HCEC 1CT (cell line): ENCODE results near the gene AQP6.

ENCODE experiments used
- DNase-seq: peaks from one replicate; pipeline ENCODE4 v3.0.0-alpha.2; 2017

The AQP6 gene

GRCh38 chr12:49972641-49973360 is at the start of gene AQP6:
Gene AQP6 (plus strand): TSS chr12:49972947. CDS start chr12:49973174, 227 bp downstream.
- DNase-seq, result no peak

GRCh38 chr12:49923035-49923644 is 49.6 kb upstream of the AQP6 start:
- no peak for DNase-seq

DNA sequence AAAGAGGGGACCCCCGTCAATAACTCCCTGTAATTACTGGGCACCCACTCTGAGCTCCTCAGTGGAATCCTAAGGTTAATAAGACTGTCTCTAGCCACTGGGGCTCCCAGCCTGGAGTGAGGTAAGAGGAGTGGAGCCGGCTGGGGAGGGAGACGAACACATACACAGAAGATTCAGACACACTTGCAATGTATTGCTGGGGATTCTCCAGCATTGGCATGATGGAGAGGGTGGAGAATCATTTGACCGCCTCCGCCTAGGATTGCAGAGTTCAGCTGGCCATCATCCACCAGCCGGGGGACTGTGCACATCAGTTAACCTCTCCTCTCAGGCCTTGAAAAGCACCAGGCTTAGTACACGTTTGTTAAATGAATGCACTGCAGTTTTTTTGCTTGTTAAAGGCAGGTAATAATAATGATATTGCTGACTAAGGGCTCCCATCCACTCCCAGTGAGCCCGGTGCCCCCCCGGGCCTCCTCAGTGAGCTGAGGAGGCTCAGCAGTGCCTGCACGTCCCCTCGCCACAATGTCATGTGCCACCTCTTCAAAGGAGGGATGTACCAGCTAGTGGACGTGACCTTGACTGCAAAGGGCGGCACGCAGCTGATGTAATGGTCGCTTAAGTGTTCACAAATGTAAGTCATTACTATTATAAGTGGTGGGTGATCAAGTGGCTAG is 48.7 kb upstream of the AQP6 start:
- DNase-seq, result no peak

GRCh38 chr12:49924628-49925246 is 48.0 kb upstream of the AQP6 start:
- DNase-seq, result no peak

- no peak for DNase-seq
Measured at GRCh38 chr12:49925433-49926204, 47.1 kb upstream of the AQP6 start.

DNA sequence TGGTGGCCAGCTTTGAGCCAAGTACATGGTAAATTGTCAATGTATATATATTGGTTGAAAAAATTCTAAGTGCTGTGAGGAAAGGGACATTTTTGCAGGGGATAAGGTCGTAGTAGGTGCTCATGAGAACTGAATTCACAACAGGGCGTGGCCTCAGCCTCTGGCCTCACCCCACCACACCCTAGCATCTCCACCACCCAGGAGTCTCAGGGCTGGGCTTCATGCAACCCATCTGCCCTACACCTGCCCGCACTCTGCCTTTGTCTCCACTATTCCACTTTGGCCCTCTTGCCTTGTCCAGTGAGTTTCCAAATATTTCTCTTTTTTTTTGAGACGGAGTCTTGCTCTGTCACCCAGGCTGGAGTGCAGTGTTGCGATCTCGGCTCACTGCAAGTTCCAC is 44.3 kb upstream of the AQP6 start:
- DNase-seq, result no peak

- no peak for DNase-seq
Measured at GRCh38 chr12:49929581-49929980, 43.2 kb upstream of the AQP6 start.

DNA sequence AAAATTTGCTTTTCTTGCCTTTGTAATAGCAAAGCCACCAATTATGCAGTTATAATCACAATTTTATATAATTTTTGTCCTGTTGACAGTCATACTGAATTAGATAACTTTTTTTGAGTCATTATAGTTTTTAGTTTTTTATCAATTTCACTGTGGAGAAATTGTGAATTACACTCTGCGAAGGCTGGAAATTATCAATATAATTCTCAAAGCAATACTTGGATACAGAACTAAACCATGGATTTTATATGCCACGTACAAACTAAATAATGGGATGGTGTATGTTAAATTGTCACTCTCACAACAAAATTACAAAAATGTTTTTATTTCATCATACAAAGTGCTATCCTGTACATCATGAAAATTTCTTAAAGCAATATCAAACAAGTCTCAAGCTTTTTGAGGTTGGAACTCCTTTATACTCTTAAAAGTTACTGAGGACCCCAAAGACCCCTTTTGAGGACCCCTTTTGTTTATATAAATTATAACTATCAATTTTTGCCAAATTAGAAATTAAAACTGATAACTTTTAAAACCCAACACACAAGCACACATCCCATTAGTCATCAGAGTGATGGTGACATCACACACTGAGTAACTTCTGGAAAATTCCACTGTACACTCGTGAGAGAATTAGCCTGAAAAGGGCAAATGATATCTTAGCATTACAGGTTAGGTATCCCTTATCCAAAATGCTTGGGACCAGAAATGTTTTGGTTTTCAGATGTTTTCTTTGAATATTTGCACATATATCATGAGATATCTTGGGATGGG is 42.0 kb upstream of the AQP6 start:
- DNase-seq, result peak; percentile 56

DNA sequence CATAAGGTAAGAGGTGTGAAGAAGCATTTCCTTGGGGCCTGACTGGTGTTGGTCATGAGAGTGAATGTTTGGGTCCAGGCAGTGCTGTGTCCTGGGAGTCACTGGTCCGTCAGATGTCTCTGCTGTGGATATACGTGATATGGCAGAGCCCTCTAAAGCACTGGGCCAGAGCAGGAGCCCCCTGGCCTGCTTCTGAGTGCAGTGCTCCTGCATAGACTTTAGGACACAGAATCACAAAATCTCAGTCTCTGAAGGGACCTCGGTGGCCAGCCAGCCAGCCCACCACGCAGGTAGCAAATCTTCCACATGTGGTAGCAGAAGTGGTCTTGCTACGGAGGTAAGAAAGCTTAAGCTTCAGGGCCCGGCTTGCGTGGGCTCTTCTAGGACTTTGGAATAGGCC is 40.7 kb upstream of the AQP6 start:
- no peak for DNase-seq

DNA sequence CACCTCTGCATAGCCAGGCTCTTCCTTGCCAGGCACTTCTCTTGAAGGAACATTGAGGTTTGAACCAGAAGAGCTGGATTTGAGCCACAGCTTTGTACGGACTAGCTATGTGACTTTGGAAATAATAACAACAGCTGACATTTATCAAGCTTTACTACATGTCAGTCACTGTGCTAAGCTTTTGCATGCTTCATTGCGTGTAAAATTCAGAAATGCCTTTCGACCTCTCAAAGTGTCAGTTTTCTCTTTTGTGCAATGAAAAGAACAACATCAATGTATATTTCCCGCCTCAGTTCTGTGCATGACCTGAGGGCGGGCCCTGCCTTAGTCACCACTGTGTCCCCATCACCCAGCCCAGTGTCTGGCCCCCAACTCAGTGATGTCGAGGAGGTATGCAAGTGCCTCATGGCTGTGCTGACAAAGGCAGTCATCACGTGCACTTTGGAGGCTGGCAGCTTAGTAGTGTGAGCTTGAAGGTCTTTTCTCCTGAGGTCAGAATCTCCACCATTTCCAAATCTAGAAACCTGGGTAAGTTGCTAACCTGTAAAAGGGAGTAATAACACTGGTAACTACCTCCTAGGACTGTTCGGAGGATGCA is 40.1 kb upstream of the AQP6 start:
- DNase-seq, result no peak

GRCh38 chr12:49933796-49934195 is 39.0 kb upstream of the AQP6 start:
- peak; percentile 14 for DNase-seq

DNA sequence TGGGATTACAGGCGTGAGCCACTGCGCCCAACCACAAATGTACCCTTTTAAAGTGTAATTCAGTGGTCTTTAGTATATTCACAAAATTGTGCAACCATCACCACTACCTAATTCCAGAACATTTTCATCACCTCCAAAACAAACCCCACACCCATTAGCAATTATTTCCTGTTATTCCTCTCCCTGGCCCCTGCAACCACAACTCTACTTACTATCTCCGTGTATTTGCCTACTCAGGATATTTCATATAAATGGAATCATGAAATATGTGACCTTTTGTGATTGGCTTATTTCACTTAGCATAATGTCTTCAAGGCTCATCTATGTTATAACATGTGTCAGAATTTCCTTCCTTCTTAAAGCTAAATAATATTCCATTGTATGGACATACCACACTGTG is 38.2 kb upstream of the AQP6 start:
- DNase-seq, result no peak

- no peak for DNase-seq
Measured at GRCh38 chr12:49936925-49937324, 35.8 kb upstream of the AQP6 start.

GRCh38 chr12:49937639-49938300 is 35.0 kb upstream of the AQP6 start:
- DNase-seq, result no peak

DNA sequence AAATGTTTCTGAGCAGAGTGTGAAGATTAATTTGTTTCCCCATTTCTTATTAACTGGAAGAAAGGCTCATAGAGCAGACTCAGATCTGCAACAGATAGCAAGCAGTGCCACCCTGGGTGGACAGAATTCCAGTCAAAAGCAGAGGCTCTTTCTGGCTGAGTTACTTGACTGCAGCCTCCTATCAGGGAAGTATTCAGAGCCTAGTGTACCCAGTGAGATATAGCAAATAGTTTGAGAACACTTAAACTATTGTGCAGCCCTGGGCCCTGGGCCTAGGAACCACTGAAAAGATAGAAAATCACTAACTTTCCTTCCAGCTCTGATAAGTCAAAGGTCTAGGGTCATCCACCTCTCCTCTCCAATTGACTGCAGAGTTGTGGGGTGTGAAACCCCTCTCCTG is 33.4 kb upstream of the AQP6 start:
- no peak for DNase-seq

GRCh38 chr12:49939707-49940106 is 33.0 kb upstream of the AQP6 start:
- DNase-seq, result no peak

DNA sequence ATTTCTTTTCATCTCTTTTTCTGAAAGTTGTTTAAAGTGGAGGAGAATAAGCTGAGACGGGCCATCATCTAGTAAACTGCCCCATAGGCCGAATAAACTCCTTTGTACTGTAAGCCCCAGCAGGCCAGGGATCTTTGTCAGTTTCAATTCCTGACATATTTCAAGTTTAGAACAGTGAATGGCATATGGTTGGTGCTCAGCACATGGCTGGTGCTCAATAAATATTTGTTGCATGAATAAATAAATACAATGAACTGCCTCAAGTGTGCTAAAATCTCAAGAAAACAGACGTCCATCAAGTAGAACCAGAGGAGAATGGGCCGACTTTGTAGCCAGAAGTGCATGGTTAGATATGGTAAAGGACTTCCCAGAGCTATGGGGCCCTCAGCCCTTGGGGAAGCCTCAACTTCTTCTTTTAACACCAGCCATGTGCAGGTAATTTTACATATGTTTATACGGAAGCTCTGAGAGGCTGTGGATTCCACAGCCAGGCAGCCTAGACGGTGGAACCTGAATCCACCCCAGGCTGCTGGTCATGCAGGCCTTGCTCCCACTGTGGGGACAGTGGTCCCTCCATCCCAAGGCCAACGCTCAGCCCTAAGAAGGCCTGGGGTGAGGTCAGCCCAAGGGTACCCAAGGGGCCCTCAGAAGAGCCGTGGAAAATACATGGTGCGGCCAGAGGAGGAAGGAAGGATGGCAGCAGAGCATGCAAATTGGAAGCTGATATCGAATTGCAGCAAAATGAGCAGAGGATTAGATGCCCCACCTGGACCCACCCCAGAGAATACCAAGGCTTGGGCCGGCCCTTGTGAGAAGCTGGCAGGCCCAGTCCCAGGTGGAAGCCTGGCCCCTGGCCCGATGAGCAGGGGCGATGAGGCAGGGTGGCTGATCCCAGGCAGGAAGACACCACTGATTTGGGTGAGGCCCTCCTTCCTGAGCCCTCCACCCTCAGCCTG is 30.9 kb upstream of the AQP6 start:
- DNase-seq, result no peak

DNA sequence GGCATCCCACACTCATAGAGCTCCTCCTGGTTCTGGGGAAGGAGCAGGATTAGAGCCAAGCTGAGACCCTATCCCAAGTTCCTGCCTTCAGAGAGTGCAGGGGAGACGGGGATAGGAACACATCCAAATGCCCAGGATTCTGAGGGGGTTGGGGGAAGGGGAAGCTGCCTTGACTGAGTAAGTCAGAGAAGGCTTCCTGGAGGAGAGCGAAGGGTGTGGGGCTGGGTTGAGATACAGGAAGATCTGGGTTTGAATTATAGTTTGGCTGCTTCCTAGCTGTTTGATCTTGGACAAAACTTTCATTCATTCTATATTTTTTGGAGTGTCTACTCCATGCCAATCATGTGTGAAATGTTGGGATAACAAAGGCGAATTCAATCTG is 30.2 kb upstream of the AQP6 start:
- DNase-seq, result no peak

DNA sequence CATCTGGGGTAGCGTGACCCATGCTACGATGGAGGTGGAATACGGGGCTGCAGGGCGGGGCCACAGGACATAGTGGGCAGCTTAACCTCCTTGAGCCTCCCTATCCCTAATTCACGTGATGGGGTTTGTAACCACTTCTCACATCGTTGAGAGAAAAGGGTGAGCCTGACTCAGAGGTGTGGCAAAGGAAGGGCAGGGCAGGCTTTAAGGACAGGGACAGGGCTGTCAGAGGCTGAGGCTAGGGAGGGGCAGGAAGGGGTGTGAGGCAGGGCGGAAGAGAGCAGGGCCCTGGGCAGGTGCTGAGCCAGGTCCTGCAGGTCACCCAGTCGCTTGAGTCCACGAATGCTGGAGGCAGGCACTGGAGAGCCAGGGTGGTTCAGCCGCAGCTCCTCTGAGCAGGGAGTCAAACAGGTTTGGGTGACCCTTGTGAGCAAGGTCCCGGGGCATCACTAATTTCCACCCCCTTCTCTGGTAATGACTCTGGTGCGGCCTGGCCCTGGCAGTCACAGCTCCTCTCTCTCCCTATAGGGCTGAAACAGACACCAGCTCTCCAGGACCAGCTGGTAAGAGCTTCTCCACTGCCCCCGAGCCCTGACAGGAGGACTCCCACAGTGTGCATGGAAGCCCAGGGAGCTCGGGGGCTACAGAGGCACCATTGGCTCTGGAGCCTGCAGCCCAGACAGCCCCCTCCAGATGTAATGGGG is 29.7 kb upstream of the AQP6 start:
- DNase-seq, result no peak

GRCh38 chr12:49943625-49943960 is 29.2 kb upstream of the AQP6 start:
- no peak for DNase-seq
